HepG2 (cell line): Measurements from ENCODE around the gene ZNF846. TPM values are rescaled to one million over a fixed set of nuclear protein-coding genes. Genes with fewer than 3 reads are reported as not detected.
A peak's percentile ranks its signal among the peaks of the same experiment; 100 is the strongest.

ENCODE experiments used
- HIVEP1 ChIP-seq: sonication (generic); formaldehyde crosslinking; IDR thresholded peaks from 2 replicates; pipeline ENCODE4 v1.4.0; 2020; ENCODE audit warnings: mild to moderate bottlenecking, missing genetic modification reagents
- KLF6 ChIP-seq: IDR thresholded peaks from 2 replicates; pipeline ENCODE4 v1.8.0; 2016; ENCODE audit warnings: missing biosample characterization, missing genetic modification reagents
- MXI1 ChIP-seq: IDR thresholded peaks from 3 replicates; pipeline ENCODE4 v1.6.1; 2012; ENCODE audit warnings: low read depth, low read length, inconsistent platforms, borderline replicate concordance
- PHF20 ChIP-seq: sonication (generic); formaldehyde crosslinking; IDR thresholded peaks from 2 replicates; pipeline ENCODE4 v1.5.0; 2020; ENCODE audit warnings: mild to moderate bottlenecking, missing genetic modification reagents
- PHF21A ChIP-seq: sonication (generic); formaldehyde crosslinking; IDR thresholded peaks from 2 replicates; pipeline ENCODE4 v1.5.0; 2020; ENCODE audit warnings: mild to moderate bottlenecking, missing genetic modification reagents
- RARA ChIP-seq: IDR thresholded peaks from 2 replicates; pipeline ENCODE4 v1.6.1; 2016; ENCODE audit warnings: missing genetic modification reagents, missing compliant biosample characterization
- RFX5 ChIP-seq: IDR thresholded peaks from 2 replicates; pipeline ENCODE4 v1.6.1; 2011; ENCODE audit warnings: low read depth, low read length, improper control_type of control experiment
- SPEN ChIP-seq: sonication (generic); formaldehyde crosslinking; IDR thresholded peaks from 2 replicates; pipeline ENCODE4 v1.5.1; 2020; ENCODE audit warnings: low read depth, mild to moderate bottlenecking, missing genetic modification reagents
- TAF1 ChIP-seq: sonication (generic); formaldehyde crosslinking; IDR thresholded peaks from 2 replicates; pipeline ENCODE4 v1.4.0; 2020; ENCODE audit warnings: missing genetic modification reagents
- ZBTB26 ChIP-seq: IDR thresholded peaks from 2 replicates; pipeline ENCODE4 v1.6.1; 2016; ENCODE audit warnings: missing compliant biosample characterization, missing genetic modification reagents, borderline replicate concordance
- ZNF136 ChIP-seq: sonication (generic); formaldehyde crosslinking; IDR thresholded peaks from 2 replicates; pipeline ENCODE4 v1.8.1; 2022; ENCODE audit warnings: low read depth, mild to moderate bottlenecking, moderate library complexity, missing genetic modification reagents
- ZNF232 ChIP-seq: sonication (generic); formaldehyde crosslinking; IDR thresholded peaks from 2 replicates; pipeline ENCODE4 v1.4.0; 2020; ENCODE audit warnings: missing genetic modification reagents, borderline replicate concordance
- ZNF543 ChIP-seq: sonication (generic); formaldehyde crosslinking; IDR thresholded peaks from 2 replicates; pipeline ENCODE4 v1.4.0; 2020; ENCODE audit warnings: mild to moderate bottlenecking, missing genetic modification reagents
- ZNF558 ChIP-seq: sonication (generic); formaldehyde crosslinking; IDR thresholded peaks from 2 replicates; pipeline ENCODE4 v1.9.0; 2022; ENCODE audit warnings: mild to moderate bottlenecking, missing genetic modification reagents, borderline replicate concordance
- ZNF672 ChIP-seq: sonication (generic); formaldehyde crosslinking; IDR thresholded peaks from 2 replicates; pipeline ENCODE4 v1.8.1; 2022; ENCODE audit warnings: missing genetic modification reagents
- polyA plus RNA-seq, 8 experiments: library from polyadenylated mRNA; depleted of rRNA in 3 of 8; stranded (reverse) in 7 of 8; unstranded in 1 of 8; fragments of >200 nt; fragmentation: Illumina TruSeq in 4 of 8; extraction: Trizol in 4 of 8; gene quantifications; 2 replicates each; pipeline versions ENCODE4 v1.2.1 to v1.2.3, GENCODE V29; 2011 to 2016; ENCODE audit warnings: low read depth in 4 of 8, missing spikeins in 1 of 8, mixed read lengths in 1 of 8; ENCODE audit not compliant: insufficient read depth in 1 of 8
- total RNA-seq, 5 experiments: library from RNA; depleted of rRNA; stranded (reverse); fragments of >200 nt; fragmentation: Illumina TruSeq; extraction: Trizol; gene quantifications; 2 replicates each; pipeline ENCODE4 v1.2.3, GENCODE V29; 2016; ENCODE audit warnings: low read depth in 1 of 5
- TF ChIP-seq, protein P1 (sequence below): sonication (generic); formaldehyde crosslinking; IDR thresholded peaks from 2 replicates; pipeline ENCODE4 v1.5.0; 2020; ENCODE audit warnings: mild to moderate bottlenecking, missing genetic modification reagents, borderline replicate concordance
- TF ChIP-seq, protein P2 (sequence below): sonication (generic); formaldehyde crosslinking; IDR thresholded peaks from 2 replicates; pipeline ENCODE4 v1.5.1; 2020; ENCODE audit warnings: missing genetic modification reagents, mild to moderate bottlenecking, borderline replicate concordance
- TF ChIP-seq, protein P3 (sequence below): sonication (generic); formaldehyde crosslinking; IDR thresholded peaks from 2 replicates; pipeline ENCODE4 v1.5.0; 2020; ENCODE audit warnings: mild to moderate bottlenecking, missing genetic modification reagents
- TF ChIP-seq, protein P4 (sequence below): IDR thresholded peaks from 2 replicates; pipeline ENCODE4 v1.6.1; 2012; ENCODE audit warnings: inconsistent platforms

ZNF846 gene
- total and polyA plus RNA-seq, 2 of the 13 experiments (the other 11 are each of a cell fraction or from before 2014, with no cell fraction given): 4.8 to 5.4 TPM

GRCh38 chr19:9785367-9786331, 17.1 kb upstream of the ZNF846 start (continued):
- TF ChIP-seq, protein P1, sequence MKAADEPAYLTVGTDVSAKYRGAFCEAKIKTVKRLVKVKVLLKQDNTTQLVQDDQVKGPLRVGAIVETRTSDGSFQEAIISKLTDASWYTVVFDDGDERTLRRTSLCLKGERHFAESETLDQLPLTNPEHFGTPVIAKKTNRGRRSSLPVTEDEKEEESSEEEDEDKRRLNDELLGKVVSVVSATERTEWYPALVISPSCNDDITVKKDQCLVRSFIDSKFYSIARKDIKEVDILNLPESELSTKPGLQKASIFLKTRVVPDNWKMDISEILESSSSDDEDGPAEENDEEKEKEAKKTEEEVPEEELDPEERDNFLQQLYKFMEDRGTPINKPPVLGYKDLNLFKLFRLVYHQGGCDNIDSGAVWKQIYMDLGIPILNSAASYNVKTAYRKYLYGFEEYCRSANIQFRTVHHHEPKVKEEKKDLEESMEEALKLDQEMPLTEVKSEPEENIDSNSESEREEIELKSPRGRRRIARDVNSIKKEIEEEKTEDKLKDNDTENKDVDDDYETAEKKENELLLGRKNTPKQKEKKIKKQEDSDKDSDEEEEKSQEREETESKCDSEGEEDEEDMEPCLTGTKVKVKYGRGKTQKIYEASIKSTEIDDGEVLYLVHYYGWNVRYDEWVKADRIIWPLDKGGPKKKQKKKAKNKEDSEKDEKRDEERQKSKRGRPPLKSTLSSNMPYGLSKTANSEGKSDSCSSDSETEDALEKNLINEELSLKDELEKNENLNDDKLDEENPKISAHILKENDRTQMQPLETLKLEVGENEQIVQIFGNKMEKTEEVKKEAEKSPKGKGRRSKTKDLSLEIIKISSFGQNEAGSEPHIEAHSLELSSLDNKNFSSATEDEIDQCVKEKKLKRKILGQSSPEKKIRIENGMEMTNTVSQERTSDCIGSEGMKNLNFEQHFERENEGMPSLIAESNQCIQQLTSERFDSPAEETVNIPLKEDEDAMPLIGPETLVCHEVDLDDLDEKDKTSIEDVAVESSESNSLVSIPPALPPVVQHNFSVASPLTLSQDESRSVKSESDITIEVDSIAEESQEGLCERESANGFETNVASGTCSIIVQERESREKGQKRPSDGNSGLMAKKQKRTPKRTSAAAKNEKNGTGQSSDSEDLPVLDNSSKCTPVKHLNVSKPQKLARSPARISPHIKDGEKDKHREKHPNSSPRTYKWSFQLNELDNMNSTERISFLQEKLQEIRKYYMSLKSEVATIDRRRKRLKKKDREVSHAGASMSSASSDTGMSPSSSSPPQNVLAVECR: peak; percentile 72; the same call in 1 of the 2 replicates
- TF ChIP-seq KLF6 (CRISPR knock-in tag) (no peak), PHF21A (CRISPR knock-in tag) (peak; percentile 42; the same call in 1 of the 2 replicates), ZNF543 (CRISPR knock-in tag) (peak; percentile 71; the same call in 1 of the 2 replicates), RARA (CRISPR knock-in tag) (peak; percentile 20; the same call in 1 of the 2 replicates), HIVEP1 (CRISPR knock-in tag) (0 out of 2 replicates have a peak, but pooled peaks have one; percentile 43), ZBTB26 (CRISPR knock-in tag) (0 out of 2 replicates have a peak, but pooled peaks have one; percentile 20), ZNF672 (no peak), SPEN (CRISPR knock-in tag) (no peak; the same call in 1 of the 2 replicates), ZNF136 (CRISPR knock-in tag) (no peak), ZNF558 (CRISPR knock-in tag) (0 out of 2 replicates have a peak, but pooled peaks have one; percentile 39), MXI1 (peak; percentile 35; the same call in 1 of the 3 replicates), ZNF232 (CRISPR knock-in tag) (no peak), PHF20 (CRISPR knock-in tag) (peak; percentile 36), TAF1 (CRISPR knock-in tag) (peak; percentile 59; the same call in 1 of the 2 replicates), RFX5 (no peak)
- TF ChIP-seq, protein P2, sequence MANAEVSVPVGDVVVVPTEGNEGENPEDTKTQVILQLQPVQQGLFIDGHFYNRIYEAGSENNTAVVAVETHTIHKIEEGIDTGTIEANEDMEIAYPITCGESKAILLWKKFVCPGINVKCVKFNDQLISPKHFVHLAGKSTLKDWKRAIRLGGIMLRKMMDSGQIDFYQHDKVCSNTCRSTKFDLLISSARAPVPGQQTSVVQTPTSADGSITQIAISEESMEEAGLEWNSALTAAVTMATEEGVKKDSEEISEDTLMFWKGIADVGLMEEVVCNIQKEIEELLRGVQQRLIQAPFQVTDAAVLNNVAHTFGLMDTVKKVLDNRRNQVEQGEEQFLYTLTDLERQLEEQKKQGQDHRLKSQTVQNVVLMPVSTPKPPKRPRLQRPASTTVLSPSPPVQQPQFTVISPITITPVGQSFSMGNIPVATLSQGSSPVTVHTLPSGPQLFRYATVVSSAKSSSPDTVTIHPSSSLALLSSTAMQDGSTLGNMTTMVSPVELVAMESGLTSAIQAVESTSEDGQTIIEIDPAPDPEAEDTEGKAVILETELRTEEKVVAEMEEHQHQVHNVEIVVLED: peak; percentile 69; the same call in 1 of the 2 replicates
- TF ChIP-seq, protein P3, sequence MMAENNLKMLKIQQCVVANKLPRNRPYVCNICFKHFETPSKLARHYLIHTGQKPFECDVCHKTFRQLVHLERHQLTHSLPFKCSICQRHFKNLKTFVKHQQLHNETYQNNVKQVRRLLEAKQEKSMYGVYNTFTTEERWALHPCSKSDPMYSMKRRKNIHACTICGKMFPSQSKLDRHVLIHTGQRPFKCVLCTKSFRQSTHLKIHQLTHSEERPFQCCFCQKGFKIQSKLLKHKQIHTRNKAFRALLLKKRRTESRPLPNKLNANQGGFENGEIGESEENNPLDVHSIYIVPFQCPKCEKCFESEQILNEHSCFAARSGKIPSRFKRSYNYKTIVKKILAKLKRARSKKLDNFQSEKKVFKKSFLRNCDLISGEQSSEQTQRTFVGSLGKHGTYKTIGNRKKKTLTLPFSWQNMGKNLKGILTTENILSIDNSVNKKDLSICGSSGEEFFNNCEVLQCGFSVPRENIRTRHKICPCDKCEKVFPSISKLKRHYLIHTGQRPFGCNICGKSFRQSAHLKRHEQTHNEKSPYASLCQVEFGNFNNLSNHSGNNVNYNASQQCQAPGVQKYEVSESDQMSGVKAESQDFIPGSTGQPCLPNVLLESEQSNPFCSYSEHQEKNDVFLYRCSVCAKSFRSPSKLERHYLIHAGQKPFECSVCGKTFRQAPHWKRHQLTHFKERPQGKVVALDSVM (CRISPR knock-in tag): no peak
- TF ChIP-seq, protein P4, sequence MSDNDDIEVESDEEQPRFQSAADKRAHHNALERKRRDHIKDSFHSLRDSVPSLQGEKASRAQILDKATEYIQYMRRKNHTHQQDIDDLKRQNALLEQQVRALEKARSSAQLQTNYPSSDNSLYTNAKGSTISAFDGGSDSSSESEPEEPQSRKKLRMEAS: no peak; the same call in none of the 2 replicates
